PC-3 (cell line): ENCODE results near the gene CYP2F1.

Experiments
- CTCF ChIP-seq: fragments of 300-600 bp; sonication (generic); conservative IDR thresholded peaks from 2 replicates; pipeline ENCODE4 v1.5.1; 2017; ENCODE audit warnings: antibody characterized with exemption, low read depth, mild to moderate bottlenecking, low read length
- EZH2 ChIP-seq: fragments of 300-600 bp; sonication (generic); IDR thresholded peaks from one replicate; pipeline ENCODE4 v1.6.1; 2017; ENCODE audit warnings: antibody characterized with exemption, mild to moderate bottlenecking, low read length; ENCODE audit not compliant: unreplicated experiment

GRCh38 chr19:41174297-41174928, 60.2 kb downstream of the CYP2F1 start:
- TF ChIP-seq CTCF (no peak), EZH2 (no peak)
